Measurements from ENCODE around the gene ZNF277. TPM values are rescaled to one million over a fixed set of nuclear protein-coding genes. Genes with fewer than 3 reads are reported as not detected.

The ZNF277 gene
- total RNA-seq, 1 experiment from 2014 or later = 21.3 TPM

DNA sequence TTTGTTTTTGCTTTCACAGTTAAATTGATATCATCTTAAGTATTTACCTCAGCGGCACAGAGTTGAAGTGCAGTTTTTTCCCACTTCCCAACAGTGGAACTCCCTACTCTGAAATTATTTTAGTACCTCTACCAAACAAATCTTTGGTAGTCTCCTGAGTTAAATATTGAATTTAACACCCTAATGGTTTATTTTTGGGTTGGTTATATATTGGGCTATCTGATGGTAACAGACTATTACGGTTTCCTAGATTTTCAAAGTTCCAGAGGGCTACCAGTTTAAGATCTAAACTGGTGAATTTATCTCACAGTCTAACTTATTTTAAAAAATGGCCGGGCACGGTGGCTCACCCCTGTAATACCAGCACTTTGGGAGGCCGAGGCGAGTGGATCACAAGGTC, 1.3 kb downstream of the ZNF277 start:
- DNase-seq (ENCODE audit: low read depth, low spot score) (no peak), ATAC-seq (no peak)
- H3K9ac ChIP-seq (ENCODE audit: low read length) = peak overlapping the region; percentile 64
- intact Hi-C loops (cut with micrococcal nuclease) = loop anchor here (10.0 kb wide), 1 partner anchor 207 kb away; no protein-coding TSS in a partner anchor
- H3K4me1 ChIP-seq (ENCODE audit: control insufficient read depth in 1 of 2, insufficient read depth in 2 of 2, low read length in 2 of 2) = peaks cover 2 to 17% of the 10 kb centered on the region in 2 experiments; a peak in 3 of 4 replicates
- H3K27ac ChIP-seq (ENCODE audit: low read depth, low read length) = no peak overlapping the region
- CTCF ChIA-PET = no interaction called here
- no peaks in the 10 kb centered on the region for H3K36me3 ChIP-seq (ENCODE audit: control insufficient read depth in 1 of 2, insufficient read depth in 2 of 2, low read length in 2 of 2)
- POLR2A ChIA-PET = no interaction called here
- TF ChIP-seq EZH2 (IDR thresholded peaks at IDR 0.05) = no peak
- TF ChIP-seq ZNF274 (IDR thresholded peaks at IDR 0.05; ENCODE audit: low read depth, low read length) = no peak
- no peak for TF ChIP-seq FOSL1 (IDR thresholded peaks at IDR 0.05; ENCODE audit: low read depth)
- TF ChIP-seq RAD21 (IDR thresholded peaks at IDR 0.05; ENCODE audit: low read depth) = no peak
- TF ChIP-seq, protein P1, sequence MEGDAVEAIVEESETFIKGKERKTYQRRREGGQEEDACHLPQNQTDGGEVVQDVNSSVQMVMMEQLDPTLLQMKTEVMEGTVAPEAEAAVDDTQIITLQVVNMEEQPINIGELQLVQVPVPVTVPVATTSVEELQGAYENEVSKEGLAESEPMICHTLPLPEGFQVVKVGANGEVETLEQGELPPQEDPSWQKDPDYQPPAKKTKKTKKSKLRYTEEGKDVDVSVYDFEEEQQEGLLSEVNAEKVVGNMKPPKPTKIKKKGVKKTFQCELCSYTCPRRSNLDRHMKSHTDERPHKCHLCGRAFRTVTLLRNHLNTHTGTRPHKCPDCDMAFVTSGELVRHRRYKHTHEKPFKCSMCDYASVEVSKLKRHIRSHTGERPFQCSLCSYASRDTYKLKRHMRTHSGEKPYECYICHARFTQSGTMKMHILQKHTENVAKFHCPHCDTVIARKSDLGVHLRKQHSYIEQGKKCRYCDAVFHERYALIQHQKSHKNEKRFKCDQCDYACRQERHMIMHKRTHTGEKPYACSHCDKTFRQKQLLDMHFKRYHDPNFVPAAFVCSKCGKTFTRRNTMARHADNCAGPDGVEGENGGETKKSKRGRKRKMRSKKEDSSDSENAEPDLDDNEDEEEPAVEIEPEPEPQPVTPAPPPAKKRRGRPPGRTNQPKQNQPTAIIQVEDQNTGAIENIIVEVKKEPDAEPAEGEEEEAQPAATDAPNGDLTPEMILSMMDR (IDR thresholded peaks at IDR 0.05 in 2 of 3, conservative IDR thresholded peaks at IDR 0.05 in 1 of 3; ENCODE audit: borderline replicate concordance in 1 of 3, insufficient read depth in 1 of 3, low read depth in 2 of 3, low read length in 2 of 3) = no peak
- TF ChIP-seq SRF (IDR thresholded peaks at IDR 0.05; ENCODE audit: low read depth) = no peak
- no peak for TF ChIP-seq POLR2A (IDR thresholded peaks at IDR 0.05; ENCODE audit: borderline replicate concordance, extremely low read depth, insufficient read depth, insufficient read length)
- no peak for TF ChIP-seq POLR2AphosphoS5 (IDR thresholded peaks at IDR 0.05; ENCODE audit: low read depth, low read length)
- TF ChIP-seq, protein P2, sequence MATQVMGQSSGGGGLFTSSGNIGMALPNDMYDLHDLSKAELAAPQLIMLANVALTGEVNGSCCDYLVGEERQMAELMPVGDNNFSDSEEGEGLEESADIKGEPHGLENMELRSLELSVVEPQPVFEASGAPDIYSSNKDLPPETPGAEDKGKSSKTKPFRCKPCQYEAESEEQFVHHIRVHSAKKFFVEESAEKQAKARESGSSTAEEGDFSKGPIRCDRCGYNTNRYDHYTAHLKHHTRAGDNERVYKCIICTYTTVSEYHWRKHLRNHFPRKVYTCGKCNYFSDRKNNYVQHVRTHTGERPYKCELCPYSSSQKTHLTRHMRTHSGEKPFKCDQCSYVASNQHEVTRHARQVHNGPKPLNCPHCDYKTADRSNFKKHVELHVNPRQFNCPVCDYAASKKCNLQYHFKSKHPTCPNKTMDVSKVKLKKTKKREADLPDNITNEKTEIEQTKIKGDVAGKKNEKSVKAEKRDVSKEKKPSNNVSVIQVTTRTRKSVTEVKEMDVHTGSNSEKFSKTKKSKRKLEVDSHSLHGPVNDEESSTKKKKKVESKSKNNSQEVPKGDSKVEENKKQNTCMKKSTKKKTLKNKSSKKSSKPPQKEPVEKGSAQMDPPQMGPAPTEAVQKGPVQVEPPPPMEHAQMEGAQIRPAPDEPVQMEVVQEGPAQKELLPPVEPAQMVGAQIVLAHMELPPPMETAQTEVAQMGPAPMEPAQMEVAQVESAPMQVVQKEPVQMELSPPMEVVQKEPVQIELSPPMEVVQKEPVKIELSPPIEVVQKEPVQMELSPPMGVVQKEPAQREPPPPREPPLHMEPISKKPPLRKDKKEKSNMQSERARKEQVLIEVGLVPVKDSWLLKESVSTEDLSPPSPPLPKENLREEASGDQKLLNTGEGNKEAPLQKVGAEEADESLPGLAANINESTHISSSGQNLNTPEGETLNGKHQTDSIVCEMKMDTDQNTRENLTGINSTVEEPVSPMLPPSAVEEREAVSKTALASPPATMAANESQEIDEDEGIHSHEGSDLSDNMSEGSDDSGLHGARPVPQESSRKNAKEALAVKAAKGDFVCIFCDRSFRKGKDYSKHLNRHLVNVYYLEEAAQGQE (IDR thresholded peaks at IDR 0.05; ENCODE audit: low read depth) = no peak
- no peak for TF ChIP-seq SIN3A (IDR thresholded peaks at IDR 0.05; ENCODE audit: low read depth)
- TF ChIP-seq ZFX (IDR thresholded peaks at IDR 0.05) = no peak
- TF ChIP-seq YY1 (IDR thresholded peaks at IDR 0.05; ENCODE audit: extremely low read depth, insufficient replicate concordance, low read depth, low read length) = no peak
- TF ChIP-seq ELF1 (IDR thresholded peaks at IDR 0.05; ENCODE audit: borderline replicate concordance, low read depth) = no peak
- H3K9me2 ChIP-seq (ENCODE audit: insufficient read depth) = no peaks in the 10 kb centered on the region
- H3K4me3 ChIP-seq (replicated peaks in 1 of 2; ENCODE audit: low read depth in 1 of 2, low read length in 2 of 2) = peak overlapping the region; percentile 73 to 76
- no TSS peak for BruUV-seq (replicated peaks)
- peaks cover 25% of the 10 kb centered on the region for H3K79me2 ChIP-seq (ENCODE audit: insufficient read depth, low read length)
- RAD21 ChIA-PET (ENCODE audit: low non-redundant PET in 1 of 2, low total read pairs in 2 of 2, uncharacterized antibody in 2 of 2, unreplicated experiment in 2 of 2) = no interaction called here
- H3K4me2 ChIP-seq (ENCODE audit: low read length) = peak overlapping the region; percentile 99
- no peaks in the 10 kb centered on the region for H4K20me1 ChIP-seq (ENCODE audit: insufficient read depth)
- H3K9me3 ChIP-seq (ENCODE audit: control insufficient read depth in 1 of 2, insufficient read depth in 1 of 2, low read depth in 1 of 2, low read length in 2 of 2) = no peaks in the 10 kb centered on the region
- peaks cover 21% of the 10 kb centered on the region for H3K27me3 ChIP-seq (ENCODE audit: insufficient read depth, low read length)
- H2AFZ ChIP-seq (ENCODE audit: low read depth, low read length, poor library complexity, severe bottlenecking) = no peak overlapping the region

Measured in HCT116 (cell line).